ENCODE measurements around the gene KRT7. TPM values are rescaled to one million over a fixed set of nuclear protein-coding genes. Genes with fewer than 3 reads are reported as not detected.

The KRT7 gene
- total and polyA plus RNA-seq, 3 experiments from 2014 or later: 3.2 to 5.6 TPM; not detected in 1

- Mint-ChIP-seq H3K36me3 (no peaks in the 10 kb centered on the region), H3K4me1 (no peaks in the 10 kb centered on the region), H3K9me3 (no peaks in the 10 kb centered on the region), H3K4me3 (no peak overlapping the region), H3K27me3 (peaks cover 12 to 48% of the 10 kb centered on the region in 2 donors), H3K27ac (no peak overlapping the region)
- no peak for DNase-seq
- H3K4me3 ChIP-seq (ENCODE audit: low read length): no peak overlapping the region
- peaks cover 13% of the 10 kb centered on the region for H3K27me3 ChIP-seq (ENCODE audit: insufficient read depth, low read length, poor library complexity, severe bottlenecking)
- H3K4me1 ChIP-seq (ENCODE audit: insufficient read depth, low read length): no peaks in the 10 kb centered on the region
- H3K9me3 ChIP-seq (ENCODE audit: low read length): no peaks in the 10 kb centered on the region
- ChIA-PET POLR2A (no interaction called here), CTCF (no interaction called here)
- H3K36me3 ChIP-seq (ENCODE audit: insufficient read depth, low read length): no peaks in the 10 kb centered on the region
- no peak overlapping the region for H3K27ac ChIP-seq (ENCODE audit: low read depth, low read length)
Measured at GRCh38 chr12:52221070-52221781, 11.8 kb upstream of the KRT7 start.

DNA sequence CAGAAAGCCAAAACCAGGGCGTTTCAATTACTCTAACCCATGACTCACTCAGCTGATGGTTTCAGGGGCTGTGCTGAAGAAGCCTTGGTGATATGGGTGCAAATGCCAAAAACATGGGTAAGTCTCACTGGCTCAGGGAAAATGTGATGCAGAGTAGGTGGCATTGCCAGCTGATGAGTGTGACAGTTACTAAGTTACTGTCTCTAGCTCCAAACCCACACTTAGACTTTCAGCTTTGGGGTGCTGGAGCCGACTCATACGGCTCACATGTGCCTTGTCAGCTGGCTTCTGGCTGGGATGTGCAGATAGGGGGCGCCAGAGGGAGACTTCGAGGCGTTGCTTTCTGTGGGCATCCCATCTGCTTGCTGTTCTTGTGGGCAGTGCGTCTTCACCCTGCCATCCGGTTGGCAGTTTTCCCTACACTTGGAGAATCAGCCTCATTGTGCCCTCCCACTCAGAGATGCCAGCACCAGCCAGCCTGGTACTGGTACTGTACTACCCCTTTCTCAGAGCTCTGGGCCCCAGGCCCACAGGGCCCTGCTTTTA lies 11.1 kb upstream of the KRT7 start:
- Histone ChIP-seq H3K9me3 (ENCODE audit: low read length) (no peaks in the 10 kb centered on the region), H3K4me3 (ENCODE audit: low read length) (no peak overlapping the region), H3K4me1 (ENCODE audit: insufficient read depth, low read length) (no peaks in the 10 kb centered on the region), H3K27ac (ENCODE audit: low read depth, low read length) (no peak overlapping the region), H3K36me3 (ENCODE audit: insufficient read depth, low read length) (no peaks in the 10 kb centered on the region), H3K27me3 (ENCODE audit: insufficient read depth, low read length, poor library complexity, severe bottlenecking) (peaks cover 13% of the 10 kb centered on the region)
- peak in 2 of 5 donors; percentile 10 to 30 for DNase-seq
- H3K9me3 Mint-ChIP-seq: no peaks in the 10 kb centered on the region
- H3K4me3 Mint-ChIP-seq: no peak overlapping the region
- H3K27ac Mint-ChIP-seq: peak overlapping the region in 1 of 8 donors; percentile 43
- H3K36me3 Mint-ChIP-seq: no peaks in the 10 kb centered on the region
- POLR2A ChIA-PET: no interaction called here
- CTCF ChIA-PET: no interaction called here
- no peaks in the 10 kb centered on the region for H3K4me1 Mint-ChIP-seq
- H3K27me3 Mint-ChIP-seq: peaks cover 12 to 47% of the 10 kb centered on the region in 2 donors

DNA sequence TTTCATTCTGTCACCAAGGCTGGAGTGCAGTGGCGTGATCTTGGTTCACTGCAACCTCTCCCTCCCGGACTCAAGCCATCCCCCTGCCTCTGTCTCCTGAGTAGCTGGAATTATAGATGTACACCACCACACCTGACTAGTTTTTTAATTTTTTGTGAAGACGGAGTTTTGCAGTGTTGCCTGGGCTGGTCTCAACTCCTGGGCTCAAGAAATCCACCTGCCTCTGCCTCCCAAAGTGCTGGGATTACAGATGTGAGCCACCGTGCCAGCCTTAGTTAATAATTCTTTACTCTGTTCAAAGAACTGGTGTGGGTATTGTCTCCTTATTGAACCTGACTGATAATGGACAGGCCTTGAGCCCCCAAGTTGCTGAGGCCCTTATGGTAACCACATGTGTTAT lies 10.4 kb upstream of the KRT7 start:
- DNase-seq: no peak
- ChIA-PET POLR2A (no interaction called here), CTCF (no interaction called here)
- H3K4me3 Mint-ChIP-seq: no peak overlapping the region
- no peaks in the 10 kb centered on the region for H3K4me1 ChIP-seq (ENCODE audit: insufficient read depth, low read length)
- no peaks in the 10 kb centered on the region for H3K9me3 ChIP-seq (ENCODE audit: low read length)
- H3K9me3 Mint-ChIP-seq: no peaks in the 10 kb centered on the region
- peaks cover 8 to 50% of the 10 kb centered on the region in 2 donors for H3K27me3 Mint-ChIP-seq
- H3K4me1 Mint-ChIP-seq: no peaks in the 10 kb centered on the region
- H3K4me3 ChIP-seq (ENCODE audit: low read length): no peak overlapping the region
- no peaks in the 10 kb centered on the region for H3K36me3 ChIP-seq (ENCODE audit: insufficient read depth, low read length)
- no peak overlapping the region for H3K27ac ChIP-seq (ENCODE audit: low read depth, low read length)
- H3K27ac Mint-ChIP-seq: no peak overlapping the region
- H3K27me3 ChIP-seq (ENCODE audit: insufficient read depth, low read length, poor library complexity, severe bottlenecking): peaks cover 13% of the 10 kb centered on the region
- no peaks in the 10 kb centered on the region for H3K36me3 Mint-ChIP-seq

DNA sequence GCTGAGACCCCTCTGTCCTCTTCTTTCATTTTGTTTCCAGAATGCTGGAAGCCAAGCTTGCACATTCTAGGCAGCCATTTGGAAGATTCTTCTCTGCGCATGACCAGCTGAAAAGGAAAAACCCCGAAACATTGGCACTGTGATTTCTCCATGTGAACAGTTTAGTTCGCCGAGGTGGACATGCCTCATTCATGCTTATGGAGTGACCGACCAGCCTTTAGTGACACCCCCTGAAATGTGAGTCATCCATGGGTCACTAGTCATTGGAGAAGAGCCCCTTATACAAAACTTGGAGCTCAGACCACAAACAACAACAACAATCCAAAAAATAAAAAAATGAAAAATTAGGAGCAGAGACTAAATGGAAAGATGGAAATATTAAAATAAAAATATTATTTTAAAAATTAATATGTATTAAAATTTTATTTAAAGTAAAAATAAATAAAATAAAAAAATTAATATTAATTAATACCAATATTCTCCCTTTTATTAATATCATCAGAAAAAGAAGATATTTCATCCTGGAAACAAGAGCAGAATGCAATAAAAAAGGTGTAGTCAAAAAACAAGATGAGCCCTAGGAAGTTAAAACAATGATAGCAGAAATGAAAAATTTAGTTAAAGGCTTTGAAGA lies 9.5 kb upstream of the KRT7 start:
- H3K27ac ChIP-seq (ENCODE audit: low read depth, low read length): no peak overlapping the region
- Mint-ChIP-seq H3K4me3 (no peak overlapping the region), H3K9me3 (no peaks in the 10 kb centered on the region), H3K36me3 (no peaks in the 10 kb centered on the region), H3K27ac (no peak overlapping the region), H3K27me3 (peaks cover 13 to 50% of the 10 kb centered on the region in 2 donors), H3K4me1 (no peaks in the 10 kb centered on the region)
- CTCF ChIA-PET: no interaction called here
- H3K27me3 ChIP-seq (ENCODE audit: insufficient read depth, low read length, poor library complexity, severe bottlenecking): peaks cover 13% of the 10 kb centered on the region
- DNase-seq: no peak
- H3K4me3 ChIP-seq (ENCODE audit: low read length): no peak overlapping the region
- POLR2A ChIA-PET: no interaction called here
- H3K4me1 ChIP-seq (ENCODE audit: insufficient read depth, low read length): no peaks in the 10 kb centered on the region
- no peaks in the 10 kb centered on the region for H3K9me3 ChIP-seq (ENCODE audit: low read length)
- no peaks in the 10 kb centered on the region for H3K36me3 ChIP-seq (ENCODE audit: insufficient read depth, low read length)

GRCh38 chr12:52224151-52224550 lies 8.9 kb upstream of the KRT7 start:
- H3K4me1 Mint-ChIP-seq: no peaks in the 10 kb centered on the region
- Histone ChIP-seq H3K4me1 (ENCODE audit: insufficient read depth, low read length) (no peaks in the 10 kb centered on the region), H3K4me3 (ENCODE audit: low read length) (no peak overlapping the region), H3K9me3 (ENCODE audit: low read length) (no peaks in the 10 kb centered on the region), H3K27ac (ENCODE audit: low read depth, low read length) (no peak overlapping the region), H3K36me3 (ENCODE audit: insufficient read depth, low read length) (no peaks in the 10 kb centered on the region), H3K27me3 (ENCODE audit: insufficient read depth, low read length, poor library complexity, severe bottlenecking) (peaks cover 13% of the 10 kb centered on the region)
- CTCF ChIA-PET: interaction anchor here (2.0 kb wide), 1 partner anchor 11 kb away, joined by 5 read pairs; no protein-coding TSS in a partner anchor
- H3K4me3 Mint-ChIP-seq: no peak overlapping the region
- POLR2A ChIA-PET: no interaction called here
- H3K9me3 Mint-ChIP-seq: no peaks in the 10 kb centered on the region
- H3K27me3 Mint-ChIP-seq: peaks cover 13 to 48% of the 10 kb centered on the region in 2 donors
- H3K27ac Mint-ChIP-seq: no peak overlapping the region
- no peak for DNase-seq
- no peaks in the 10 kb centered on the region for H3K36me3 Mint-ChIP-seq

- Histone ChIP-seq H3K27me3 (ENCODE audit: insufficient read depth, low read length, poor library complexity, severe bottlenecking) (peaks cover 13% of the 10 kb centered on the region), H3K9me3 (ENCODE audit: low read length) (no peaks in the 10 kb centered on the region), H3K36me3 (ENCODE audit: insufficient read depth, low read length) (no peaks in the 10 kb centered on the region), H3K4me3 (ENCODE audit: low read length) (no peak overlapping the region), H3K27ac (ENCODE audit: low read depth, low read length) (no peak overlapping the region), H3K4me1 (ENCODE audit: insufficient read depth, low read length) (no peaks in the 10 kb centered on the region)
- CTCF ChIA-PET: interaction anchor here (0.7 to 2.0 kb wide), 3 partner anchors 13 to 52 kb away, joined by 3 to 5 read pairs (median 4); no protein-coding TSS in a partner anchor
- H3K4me1 Mint-ChIP-seq: no peaks in the 10 kb centered on the region
- peaks cover 23 to 49% of the 10 kb centered on the region in 2 donors for H3K27me3 Mint-ChIP-seq
- H3K27ac Mint-ChIP-seq: no peak overlapping the region
- POLR2A ChIA-PET: no interaction called here
- no peaks in the 10 kb centered on the region for H3K36me3 Mint-ChIP-seq
- DNase-seq: no peak
- H3K4me3 Mint-ChIP-seq: no peak overlapping the region
- no peaks in the 10 kb centered on the region for H3K9me3 Mint-ChIP-seq
Measured at GRCh38 chr12:52225752-52226151, 7.3 kb upstream of the KRT7 start.

DNA sequence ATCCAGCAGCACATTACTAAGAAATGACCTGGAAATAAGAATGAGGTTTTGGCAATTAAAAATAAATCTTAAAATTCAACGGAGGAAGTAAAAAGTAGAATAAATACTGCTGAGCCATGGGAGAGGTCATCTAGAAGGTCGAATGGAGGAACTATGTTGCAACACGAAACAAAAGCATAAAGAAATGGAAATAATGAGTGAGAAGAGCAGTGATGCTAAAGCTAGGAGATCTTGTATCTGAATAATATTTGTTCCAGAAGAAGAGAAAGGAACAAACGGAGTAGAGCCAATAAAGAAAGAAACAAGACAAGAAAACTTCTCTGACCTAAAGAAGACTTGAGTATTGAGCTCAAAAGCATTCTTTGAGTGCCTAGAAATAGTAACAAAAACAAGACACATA lies 6.6 kb upstream of the KRT7 start:
- Histone ChIP-seq H3K9me3 (ENCODE audit: low read length) (no peaks in the 10 kb centered on the region), H3K36me3 (ENCODE audit: insufficient read depth, low read length) (no peaks in the 10 kb centered on the region), H3K27me3 (ENCODE audit: insufficient read depth, low read length, poor library complexity, severe bottlenecking) (peaks cover 7% of the 10 kb centered on the region), H3K4me3 (ENCODE audit: low read length) (no peak overlapping the region), H3K27ac (ENCODE audit: low read depth, low read length) (no peak overlapping the region), H3K4me1 (ENCODE audit: insufficient read depth, low read length) (no peaks in the 10 kb centered on the region)
- ChIA-PET POLR2A (no interaction called here), CTCF (no interaction called here)
- no peak for DNase-seq
- Mint-ChIP-seq H3K27me3 (peaks cover 24 to 49% of the 10 kb centered on the region in 2 donors), H3K27ac (peak overlapping the region in 1 of 8 donors; percentile 4), H3K4me1 (no peaks in the 10 kb centered on the region), H3K4me3 (no peak overlapping the region), H3K36me3 (no peaks in the 10 kb centered on the region), H3K9me3 (no peaks in the 10 kb centered on the region)

DNA sequence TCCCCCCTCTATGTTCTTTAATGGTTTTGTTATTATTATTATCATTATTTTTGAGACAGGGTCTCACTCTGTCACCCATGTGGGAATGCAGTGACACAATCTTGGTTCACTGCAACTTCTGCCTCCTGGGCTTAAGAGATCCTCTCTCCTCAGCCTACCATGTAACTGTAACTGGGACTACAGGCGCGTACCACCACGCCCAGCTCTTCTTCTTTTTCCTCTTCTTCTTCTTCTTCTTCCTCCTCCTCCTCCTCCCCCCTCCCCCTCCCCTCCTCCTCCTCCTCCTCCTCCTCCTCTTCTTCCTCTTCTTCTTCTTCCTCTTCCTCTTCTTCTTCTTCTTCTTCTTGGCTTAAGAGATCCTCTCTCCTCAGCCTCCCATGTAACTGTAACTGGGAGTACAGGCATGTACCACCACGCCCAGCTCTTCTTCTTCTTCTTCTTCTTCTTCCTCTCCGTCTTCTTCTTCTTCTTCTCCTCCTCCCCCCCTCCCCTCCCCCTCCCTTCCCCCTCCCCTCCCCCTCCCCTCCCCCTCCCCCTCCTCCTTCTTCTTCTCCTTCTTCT lies 5.4 kb upstream of the KRT7 start:
- DNase-seq: no peak
- no peak overlapping the region for H3K27ac ChIP-seq (ENCODE audit: low read depth, low read length)
- H3K36me3 Mint-ChIP-seq: no peaks in the 10 kb centered on the region
- POLR2A ChIA-PET: no interaction called here
- H3K9me3 ChIP-seq (ENCODE audit: low read length): no peaks in the 10 kb centered on the region
- no peak overlapping the region for H3K4me3 Mint-ChIP-seq
- H3K9me3 Mint-ChIP-seq: peaks cover 0 to 2% (median 0%) of the 10 kb centered on the region in 5 donors
- peaks cover 29 to 52% of the 10 kb centered on the region in 2 donors for H3K27me3 Mint-ChIP-seq
- H3K27ac Mint-ChIP-seq: no peak overlapping the region
- peaks cover 0 to 2% (median 0%) of the 10 kb centered on the region in 3 donors for H3K4me1 Mint-ChIP-seq
- H3K36me3 ChIP-seq (ENCODE audit: insufficient read depth, low read length): no peaks in the 10 kb centered on the region
- H3K4me1 ChIP-seq (ENCODE audit: insufficient read depth, low read length): no peaks in the 10 kb centered on the region
- CTCF ChIA-PET: no interaction called here
- no peak overlapping the region for H3K4me3 ChIP-seq (ENCODE audit: low read length)
- H3K27me3 ChIP-seq (ENCODE audit: insufficient read depth, low read length, poor library complexity, severe bottlenecking): no peaks in the 10 kb centered on the region
